HEK293T (cell line): ENCODE results near the gene TAB3.

Source experiments
- BHLHE40 ChIP-seq: fragments of 450-650 bp; IDR thresholded peaks from 2 replicates; pipeline ENCODE4 v1.6.1; 2016; ENCODE audit warnings: mild to moderate bottlenecking, moderate library complexity, borderline replicate concordance
- ELF4 ChIP-seq: fragments of 450-650 bp; IDR thresholded peaks from 2 replicates; pipeline ENCODE4 v1.6.1; 2017; ENCODE audit warnings: antibody characterized with exemption
- FOXA1 ChIP-seq: fragments of 450-650 bp; IDR thresholded peaks from 2 replicates; pipeline ENCODE4 v1.6.1; 2016; ENCODE audit warnings: mild to moderate bottlenecking
- FOXM1 ChIP-seq: fragments of 450-650 bp; IDR thresholded peaks from 2 replicates; pipeline ENCODE4 v1.6.1; 2017; ENCODE audit warnings: mild to moderate bottlenecking, borderline replicate concordance
- HDGF ChIP-seq: fragments of 450-650 bp; IDR thresholded peaks from 2 replicates; pipeline ENCODE4 v1.6.1; 2017; ENCODE audit warnings: antibody characterized with exemption, borderline replicate concordance
- NFRKB ChIP-seq: fragments of 450-650 bp; IDR thresholded peaks from 2 replicates; pipeline ENCODE4 v1.6.1; 2016; ENCODE audit warnings: mild to moderate bottlenecking, moderate library complexity
- SUZ12 ChIP-seq: fragments of 450-650 bp; IDR thresholded peaks from 2 replicates; pipeline ENCODE4 v1.6.1; 2016; ENCODE audit warnings: mild to moderate bottlenecking
- TARDBP ChIP-seq: fragments of 450-650 bp; IDR thresholded peaks from 2 replicates; pipeline ENCODE4 v1.6.1; 2016

DNA sequence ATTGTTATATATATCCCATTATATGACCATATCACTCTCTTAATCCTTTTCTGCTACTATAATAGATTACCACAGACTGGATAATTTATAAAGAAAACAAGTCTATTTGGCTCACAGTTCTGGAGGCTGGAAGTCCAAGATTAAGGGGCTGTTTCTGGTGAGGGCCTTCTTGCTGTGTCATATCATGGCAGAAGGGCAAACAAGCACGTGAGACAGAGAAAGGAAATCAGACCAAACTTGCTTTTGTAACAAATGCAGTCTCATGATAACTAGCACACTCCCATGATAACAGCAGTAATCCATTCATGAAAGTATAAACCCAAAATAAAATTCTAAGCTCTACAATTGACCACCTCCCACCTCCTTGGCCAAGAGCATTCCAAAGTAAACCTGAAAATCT is 16.3 kb upstream of the TAB3 start:
- no peak for TF ChIP-seq ELF4
- TF ChIP-seq NFRKB: no peak
- no peak for TF ChIP-seq FOXM1
- no peak for TF ChIP-seq FOXA1
- no peak for TF ChIP-seq SUZ12
- no peak for TF ChIP-seq BHLHE40
- TF ChIP-seq TARDBP: no peak
- TF ChIP-seq HDGF: no peak
